Measurements from ENCODE around the gene NKAIN4.

GRCh38 chr20:63284981-63285524 is 30.8 kb upstream of the NKAIN4 start:
- no peak for TF ChIP-seq CTCF (IDR thresholded peaks at IDR 0.05)
- TF ChIP-seq POLR2A (IDR thresholded peaks at IDR 0.05) = no peak
